ENCODE measurements around the gene TMEM120B. TPM values are rescaled to one million over a fixed set of nuclear protein-coding genes. Genes with fewer than 3 reads are reported as not detected.
A peak's percentile ranks its signal among the peaks of the same experiment; 100 is the strongest.

Gene TMEM120B
- total and polyA plus RNA-seq, 2 of the 13 experiments (the other 11 are each of a cell fraction or from before 2014, with no cell fraction given), result 7.1 to 12.9 TPM

DNA sequence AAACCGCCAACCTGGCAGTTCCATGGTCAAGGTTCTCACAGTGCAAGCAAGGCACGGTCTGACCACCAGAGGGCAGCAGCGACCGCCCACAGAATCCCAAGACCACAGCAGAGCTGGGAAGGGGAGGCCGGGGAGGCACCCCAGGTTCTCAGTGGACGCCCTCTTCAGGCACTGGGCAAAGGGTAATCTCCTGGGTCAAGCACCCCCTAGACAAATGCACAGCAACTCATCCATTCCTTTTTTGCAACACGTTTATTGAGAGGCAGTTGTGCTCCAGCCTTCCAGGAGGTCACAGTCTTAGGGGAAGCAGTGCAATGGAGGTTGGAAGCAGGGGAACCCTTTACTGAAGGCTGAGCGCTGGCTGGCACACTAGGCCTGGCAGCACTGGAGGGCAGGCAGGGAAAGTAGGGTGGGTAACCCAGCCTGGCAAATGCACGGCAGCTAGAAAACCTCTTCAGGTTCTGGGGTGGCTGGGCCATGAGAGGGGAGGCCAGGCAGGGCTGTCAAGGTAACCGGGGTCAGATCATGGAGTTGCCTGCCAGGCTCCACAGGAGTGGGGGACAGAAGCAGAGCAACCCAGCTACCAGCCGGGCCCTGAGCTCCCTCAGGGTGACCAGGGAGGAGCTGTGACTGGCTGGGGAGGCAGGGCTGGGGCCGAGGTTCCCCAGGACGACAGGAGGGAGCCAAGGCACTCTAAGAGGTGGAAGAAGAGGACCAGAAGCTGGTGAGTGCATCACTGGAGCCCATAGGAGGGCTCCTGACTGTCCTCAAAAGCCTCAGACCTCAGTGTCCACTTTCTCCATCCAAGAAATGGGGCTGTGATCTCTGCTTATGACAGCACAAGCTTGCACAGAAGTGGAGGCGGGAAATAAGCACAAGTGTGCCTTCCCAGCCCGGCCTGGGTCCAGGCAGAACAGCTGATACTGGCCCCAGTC is 82.7 kb downstream of the TMEM120B start (continued):
- TF ChIP-seq ZNF264 (CRISPR knock-in tag; IDR thresholded peaks at IDR 0.05), result no peak
- TF ChIP-seq FOSL2 (CRISPR knock-in tag; IDR thresholded peaks at IDR 0.05), result peak; percentile 23; the same call in 1 of the 2 replicates
- no peak for TF ChIP-seq NCOA1 (CRISPR knock-in tag; IDR thresholded peaks at IDR 0.05)
- TF ChIP-seq CCDC6 (CRISPR knock-in tag; IDR thresholded peaks at IDR 0.05), result no peak; the same call in 1 of the 2 replicates
- TF ChIP-seq ZNF616 (CRISPR knock-in tag; IDR thresholded peaks at IDR 0.05; ENCODE audit: low read depth), result no peak
- TF ChIP-seq, protein P1, sequence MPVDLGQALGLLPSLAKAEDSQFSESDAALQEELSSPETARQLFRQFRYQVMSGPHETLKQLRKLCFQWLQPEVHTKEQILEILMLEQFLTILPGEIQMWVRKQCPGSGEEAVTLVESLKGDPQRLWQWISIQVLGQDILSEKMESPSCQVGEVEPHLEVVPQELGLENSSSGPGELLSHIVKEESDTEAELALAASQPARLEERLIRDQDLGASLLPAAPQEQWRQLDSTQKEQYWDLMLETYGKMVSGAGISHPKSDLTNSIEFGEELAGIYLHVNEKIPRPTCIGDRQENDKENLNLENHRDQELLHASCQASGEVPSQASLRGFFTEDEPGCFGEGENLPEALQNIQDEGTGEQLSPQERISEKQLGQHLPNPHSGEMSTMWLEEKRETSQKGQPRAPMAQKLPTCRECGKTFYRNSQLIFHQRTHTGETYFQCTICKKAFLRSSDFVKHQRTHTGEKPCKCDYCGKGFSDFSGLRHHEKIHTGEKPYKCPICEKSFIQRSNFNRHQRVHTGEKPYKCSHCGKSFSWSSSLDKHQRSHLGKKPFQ (CRISPR knock-in tag; IDR thresholded peaks at IDR 0.05; ENCODE audit: insufficient replicate concordance), result peak; percentile 42
- peak; percentile 16; the same call in 1 of the 2 replicates for TF ChIP-seq MEIS2 (CRISPR knock-in tag; IDR thresholded peaks at IDR 0.05)
- TF ChIP-seq ZBTB8A (CRISPR knock-in tag; IDR thresholded peaks at IDR 0.05; ENCODE audit: borderline replicate concordance, low read depth), result no peak
- TF ChIP-seq SIN3A (IDR thresholded peaks at IDR 0.05; ENCODE audit: borderline replicate concordance, low read depth, low read length), result no peak
- TF ChIP-seq SNAI1 (CRISPR knock-in tag; IDR thresholded peaks at IDR 0.05; ENCODE audit: borderline replicate concordance), result no peak
- no peak for TF ChIP-seq KAT2B (IDR thresholded peaks at IDR 0.05; ENCODE audit: borderline replicate concordance, low read depth, low read length)
- TF ChIP-seq ZNF788 (CRISPR knock-in tag; IDR thresholded peaks at IDR 0.05; ENCODE audit: borderline replicate concordance), result no peak; the same call in 1 of the 2 replicates
- TF ChIP-seq MYNN (CRISPR knock-in tag; IDR thresholded peaks at IDR 0.05; ENCODE audit: low read depth), result no peak
- TF ChIP-seq ZNF136 (CRISPR knock-in tag; IDR thresholded peaks at IDR 0.05; ENCODE audit: low read depth), result no peak; the same call in 1 of the 2 replicates
- no peak for TF ChIP-seq MZF1 (CRISPR knock-in tag; IDR thresholded peaks at IDR 0.05; ENCODE audit: borderline replicate concordance)
- peak; percentile 9; the same call in 1 of the 2 replicates for TF ChIP-seq NFYC (CRISPR knock-in tag; IDR thresholded peaks at IDR 0.05)
- peak; percentile 19; the same call in 1 of the 2 replicates for TF ChIP-seq CEBPG (CRISPR knock-in tag; IDR thresholded peaks at IDR 0.05)
- TF ChIP-seq ZNF598 (CRISPR knock-in tag; IDR thresholded peaks at IDR 0.05; ENCODE audit: borderline replicate concordance), result no peak
- TF ChIP-seq ZNF33B (CRISPR knock-in tag; IDR thresholded peaks at IDR 0.05), result no peak
- TF ChIP-seq JUN (CRISPR knock-in tag; IDR thresholded peaks at IDR 0.05), result no peak
- TF ChIP-seq, protein P2, sequence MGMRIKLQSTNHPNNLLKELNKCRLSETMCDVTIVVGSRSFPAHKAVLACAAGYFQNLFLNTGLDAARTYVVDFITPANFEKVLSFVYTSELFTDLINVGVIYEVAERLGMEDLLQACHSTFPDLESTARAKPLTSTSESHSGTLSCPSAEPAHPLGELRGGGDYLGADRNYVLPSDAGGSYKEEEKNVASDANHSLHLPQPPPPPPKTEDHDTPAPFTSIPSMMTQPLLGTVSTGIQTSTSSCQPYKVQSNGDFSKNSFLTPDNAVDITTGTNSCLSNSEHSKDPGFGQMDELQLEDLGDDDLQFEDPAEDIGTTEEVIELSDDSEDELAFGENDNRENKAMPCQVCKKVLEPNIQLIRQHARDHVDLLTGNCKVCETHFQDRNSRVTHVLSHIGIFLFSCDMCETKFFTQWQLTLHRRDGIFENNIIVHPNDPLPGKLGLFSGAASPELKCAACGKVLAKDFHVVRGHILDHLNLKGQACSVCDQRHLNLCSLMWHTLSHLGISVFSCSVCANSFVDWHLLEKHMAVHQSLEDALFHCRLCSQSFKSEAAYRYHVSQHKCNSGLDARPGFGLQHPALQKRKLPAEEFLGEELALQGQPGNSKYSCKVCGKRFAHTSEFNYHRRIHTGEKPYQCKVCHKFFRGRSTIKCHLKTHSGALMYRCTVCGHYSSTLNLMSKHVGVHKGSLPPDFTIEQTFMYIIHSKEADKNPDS (CRISPR knock-in tag; IDR thresholded peaks at IDR 0.05), result no peak
- no peak for TF ChIP-seq MATR3 (CRISPR knock-in tag; IDR thresholded peaks at IDR 0.05)
- TF ChIP-seq TCF7L2 (IDR thresholded peaks at IDR 0.05; ENCODE audit: low read depth, low read length), result no peak
- TF ChIP-seq, protein P3, sequence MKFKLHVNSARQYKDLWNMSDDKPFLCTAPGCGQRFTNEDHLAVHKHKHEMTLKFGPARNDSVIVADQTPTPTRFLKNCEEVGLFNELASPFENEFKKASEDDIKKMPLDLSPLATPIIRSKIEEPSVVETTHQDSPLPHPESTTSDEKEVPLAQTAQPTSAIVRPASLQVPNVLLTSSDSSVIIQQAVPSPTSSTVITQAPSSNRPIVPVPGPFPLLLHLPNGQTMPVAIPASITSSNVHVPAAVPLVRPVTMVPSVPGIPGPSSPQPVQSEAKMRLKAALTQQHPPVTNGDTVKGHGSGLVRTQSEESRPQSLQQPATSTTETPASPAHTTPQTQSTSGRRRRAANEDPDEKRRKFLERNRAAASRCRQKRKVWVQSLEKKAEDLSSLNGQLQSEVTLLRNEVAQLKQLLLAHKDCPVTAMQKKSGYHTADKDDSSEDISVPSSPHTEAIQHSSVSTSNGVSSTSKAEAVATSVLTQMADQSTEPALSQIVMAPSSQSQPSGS (CRISPR knock-in tag; IDR thresholded peaks at IDR 0.05), result 0 out of 2 replicates have a peak, but pooled peaks have one; percentile 33
